GM10266 (cell line): ENCODE data around the gene CSNK2B.
A peak's percentile ranks its signal among the peaks of the same experiment; 100 is the strongest.

ENCODE experiments used
- DNase-seq: peaks from one replicate; pipeline ENCODE4 v3.0.0; 2012; ENCODE audit errors: extremely low spot score
- CTCF ChIP-seq: IDR thresholded peaks from 2 replicates; pipeline ENCODE4 v1.5.1; 2012; ENCODE audit warnings: mild to moderate bottlenecking, low read depth; ENCODE audit not compliant: control insufficient read depth, insufficient read depth; ENCODE audit errors: missing control alignments

The CSNK2B gene

GRCh38 chr6:31676904-31677303, 11.0 kb downstream of the CSNK2B start:
- DNase-seq, result no peak
- no peak for TF ChIP-seq CTCF

- no peak for DNase-seq
- TF ChIP-seq CTCF, result no peak
Measured at GRCh38 chr6:31677955-31678354, 12.1 kb downstream of the CSNK2B start.

GRCh38 chr6:31680226-31681134, 14.6 kb downstream of the CSNK2B start, which contains the start of gene LY6G5C:
Gene LY6G5C, minus strand, starts transcription at chr6:31681067. Its CDS starts 694 bp downstream, at chr6:31680373.
- DNase-seq, result peak; percentile 78
- peak; percentile 87 for TF ChIP-seq CTCF

GRCh38 chr6:31681135-31681671, 15.3 kb downstream of the CSNK2B start:
- peak; percentile 31 for TF ChIP-seq CTCF
- peak; percentile 62 for DNase-seq

GRCh38 chr6:31683591-31683990, 17.7 kb downstream of the CSNK2B start:
- no peak for TF ChIP-seq CTCF
- no peak for DNase-seq

GRCh38 chr6:31686483-31686882, 20.6 kb downstream of the CSNK2B start:
- DNase-seq, result no peak
- no peak for TF ChIP-seq CTCF

- no peak for DNase-seq
- TF ChIP-seq CTCF, result no peak
Measured at GRCh38 chr6:31687321-31687720, 21.4 kb downstream of the CSNK2B start.
